GM21526 (cell line): ENCODE data around the gene RDH8.

Experiments
- ATAC-seq: cut with Tn5 transposase; IDR thresholded peaks from one replicate; pipeline ENCODE4 v1.9.1; 2021; ENCODE audit warnings: moderate library complexity; ENCODE audit not compliant: unreplicated experiment, low FRiP score

RDH8 gene

DNA sequence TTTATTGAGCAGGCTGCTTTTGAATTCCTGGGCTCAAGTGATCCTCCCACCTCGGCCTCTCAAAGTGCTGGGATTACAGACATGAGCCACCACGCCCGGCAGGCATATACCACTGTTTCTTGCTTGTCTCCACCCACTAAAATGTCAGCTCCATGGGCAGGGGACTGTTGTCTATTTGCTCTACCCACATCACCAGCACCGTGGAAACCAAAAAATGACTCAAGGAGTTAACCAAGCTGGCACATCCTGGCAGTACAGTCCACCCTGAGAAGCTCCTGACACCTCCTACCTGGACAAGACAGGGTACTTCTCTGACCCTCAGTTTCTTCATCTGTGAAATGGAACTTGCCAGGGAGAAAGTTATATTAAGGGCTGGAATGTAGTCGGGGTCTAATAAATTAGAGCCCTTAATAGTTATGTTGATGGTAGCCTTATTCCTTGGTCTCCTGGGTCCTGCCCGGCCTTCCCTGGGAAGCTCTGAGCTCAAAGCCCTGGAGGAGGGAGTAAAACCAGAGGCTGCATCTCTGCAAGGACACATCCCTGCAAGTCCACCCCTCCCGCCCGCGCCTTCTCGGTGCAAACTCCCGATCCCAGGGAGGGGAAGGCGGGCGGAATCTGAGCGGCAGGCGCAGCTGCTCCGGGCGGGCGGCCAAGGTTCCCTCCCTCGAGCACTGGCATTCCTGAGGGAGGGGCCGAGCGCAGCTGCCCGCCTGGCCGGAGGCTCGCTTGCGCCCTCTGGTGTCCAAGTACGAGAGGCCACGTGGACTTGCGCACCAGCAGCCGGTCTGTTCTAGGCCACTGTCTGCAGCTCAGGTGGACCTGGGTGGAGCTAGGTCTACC, 14.1 kb downstream of the RDH8 start:
- no peak for ATAC-seq

DNA sequence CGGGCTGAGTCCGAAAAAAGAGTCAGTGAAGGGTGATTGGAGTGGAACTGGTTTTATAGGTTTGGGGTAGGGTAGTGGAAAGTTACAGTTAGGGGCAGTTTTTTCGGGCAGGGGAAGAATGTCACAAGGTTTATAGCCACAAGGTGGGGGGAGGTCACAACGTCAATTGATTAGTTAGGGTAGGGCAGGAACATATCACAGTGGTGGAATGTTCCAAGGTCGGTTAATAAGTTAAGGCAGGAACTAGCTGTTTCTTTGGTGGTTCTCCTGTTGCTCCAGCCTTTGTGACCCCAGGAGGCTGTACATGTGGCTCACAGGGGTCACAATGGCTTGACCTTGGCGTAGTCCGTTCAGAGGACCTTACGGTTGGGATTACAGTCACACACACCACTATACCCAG, 20.3 kb downstream of the RDH8 start:
- ATAC-seq = no peak

DNA sequence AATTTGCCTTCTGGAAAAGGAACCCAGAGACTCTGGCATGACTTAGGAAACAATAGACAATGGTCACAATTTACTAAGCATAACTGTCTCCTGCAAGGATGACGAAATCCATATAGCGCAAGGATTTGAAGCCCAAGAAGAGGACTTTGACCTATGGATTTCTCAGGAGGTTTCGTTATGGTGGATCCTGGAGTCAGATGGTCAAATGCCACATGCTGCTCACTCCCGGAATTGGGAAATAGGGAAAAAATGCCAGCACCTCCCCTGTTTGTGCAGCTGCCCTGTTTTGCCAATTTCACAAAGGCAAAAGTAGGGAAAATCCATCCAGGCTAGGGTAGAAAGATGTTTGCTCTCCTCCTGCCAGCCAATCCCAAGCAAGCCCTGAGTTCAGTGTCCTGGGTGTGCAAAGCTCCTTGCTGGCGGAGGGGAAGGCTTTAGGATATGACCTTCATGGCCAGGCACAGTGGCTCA, 23.4 kb downstream of the RDH8 start:
- ATAC-seq = no peak

DNA sequence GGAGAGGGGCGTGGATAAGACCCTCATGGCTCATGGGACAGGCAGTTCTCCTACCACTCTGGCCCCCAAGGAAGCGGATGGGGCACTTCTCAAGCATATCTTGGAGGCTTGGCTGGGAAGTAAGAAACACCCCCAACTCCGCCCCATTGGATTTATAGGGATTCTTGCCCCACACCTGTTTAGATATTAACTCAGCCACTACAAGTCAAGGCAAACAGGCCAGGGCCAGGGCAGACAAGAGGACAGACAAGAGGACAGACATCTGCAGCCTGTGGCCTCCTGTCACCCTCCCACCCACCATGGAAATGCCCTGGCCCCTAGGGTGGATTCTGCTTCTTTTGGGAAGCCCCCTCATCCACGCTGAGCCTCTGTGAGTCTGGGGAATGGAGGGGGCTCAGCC, 24.1 kb downstream of the RDH8 start:
- no peak for ATAC-seq

DNA sequence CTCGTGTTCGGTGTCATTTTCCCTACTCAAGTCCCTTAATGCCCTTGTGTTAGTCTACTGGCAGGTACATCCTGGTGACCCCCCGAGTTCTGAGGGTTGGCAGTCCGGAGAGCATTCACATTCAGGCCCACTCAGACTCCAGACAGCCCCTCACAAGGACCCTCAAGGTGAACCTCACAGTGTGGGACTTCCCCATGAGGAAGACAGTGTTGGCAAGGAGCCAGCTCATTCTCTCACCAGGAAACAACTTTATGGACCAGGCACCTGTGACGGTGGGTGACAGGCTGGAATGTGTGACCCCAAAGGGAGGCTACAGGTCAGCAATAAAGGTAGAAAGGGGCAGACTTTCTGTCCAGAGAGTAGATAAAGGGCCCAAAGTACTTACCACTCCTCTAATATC, 24.5 kb downstream of the RDH8 start:
- ATAC-seq = no peak

DNA sequence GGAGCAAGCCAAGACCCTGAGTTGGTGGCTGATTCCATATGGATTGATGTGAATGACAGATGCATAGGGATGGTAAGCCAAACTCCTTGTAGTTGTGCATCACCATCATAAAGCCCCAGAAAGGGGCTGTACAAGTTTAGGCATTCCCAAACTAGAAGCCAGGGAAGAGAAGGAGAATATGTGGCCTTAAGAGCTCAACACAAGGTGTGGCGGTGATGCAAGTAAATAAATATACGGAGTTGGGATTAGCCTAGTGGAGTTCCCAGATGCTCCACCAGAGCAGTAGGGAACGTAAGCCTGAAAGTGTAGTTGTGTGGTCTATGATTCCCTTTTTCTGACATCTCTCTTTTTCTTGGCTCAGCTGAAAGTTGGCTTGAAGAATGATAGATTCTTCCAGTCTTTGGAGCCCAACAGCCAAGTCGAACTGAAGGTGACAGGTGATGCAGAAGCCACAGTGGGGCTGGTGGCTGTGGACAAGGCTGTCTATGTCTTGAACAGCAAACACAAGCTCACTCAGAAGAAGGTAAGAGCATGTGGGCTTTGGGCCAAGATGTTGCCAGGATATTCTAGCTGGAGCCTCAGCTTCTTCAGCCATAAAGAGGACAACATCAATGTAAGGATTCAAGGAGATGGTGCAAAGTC, 30.1 kb downstream of the RDH8 start:
- no peak for ATAC-seq

DNA sequence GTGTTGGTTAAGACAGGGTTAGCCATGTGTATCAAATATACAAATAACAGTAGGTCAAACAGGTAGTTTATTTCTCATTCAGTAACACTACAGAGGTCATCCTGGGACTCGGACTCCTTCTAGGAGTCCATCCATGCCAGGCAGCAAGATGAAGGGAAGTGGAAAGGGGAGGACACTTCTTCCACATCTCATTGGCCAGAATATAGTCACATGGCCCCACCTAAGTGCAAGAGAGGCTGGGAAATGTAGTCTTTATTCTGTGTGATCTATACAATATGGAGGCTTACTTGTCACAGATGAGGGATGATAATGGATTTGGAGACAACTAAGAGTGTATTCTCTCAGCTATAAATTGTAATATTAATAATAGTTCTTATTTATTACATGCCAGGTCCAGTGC, 31.1 kb downstream of the RDH8 start:
- no peak for ATAC-seq

DNA sequence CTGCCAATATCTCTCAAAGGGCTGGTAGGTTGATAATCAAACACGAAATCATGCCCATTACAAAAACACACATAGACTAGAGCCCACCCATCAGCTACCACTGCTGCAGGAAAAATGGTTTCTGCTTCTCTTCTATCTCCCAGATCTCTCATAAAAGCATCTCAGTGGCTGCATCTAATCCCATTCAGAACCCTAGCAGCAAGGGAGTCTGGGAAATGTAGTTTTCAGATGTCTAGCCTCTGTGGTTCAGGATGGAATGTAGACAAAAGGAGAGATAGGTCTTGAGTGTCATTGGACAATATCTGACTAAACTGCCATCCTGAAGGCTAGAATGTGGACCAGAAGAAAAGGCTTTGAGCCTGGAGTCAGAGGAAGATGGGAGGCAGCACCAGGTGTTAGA, 32.1 kb downstream of the RDH8 start:
- no peak for ATAC-seq

DNA sequence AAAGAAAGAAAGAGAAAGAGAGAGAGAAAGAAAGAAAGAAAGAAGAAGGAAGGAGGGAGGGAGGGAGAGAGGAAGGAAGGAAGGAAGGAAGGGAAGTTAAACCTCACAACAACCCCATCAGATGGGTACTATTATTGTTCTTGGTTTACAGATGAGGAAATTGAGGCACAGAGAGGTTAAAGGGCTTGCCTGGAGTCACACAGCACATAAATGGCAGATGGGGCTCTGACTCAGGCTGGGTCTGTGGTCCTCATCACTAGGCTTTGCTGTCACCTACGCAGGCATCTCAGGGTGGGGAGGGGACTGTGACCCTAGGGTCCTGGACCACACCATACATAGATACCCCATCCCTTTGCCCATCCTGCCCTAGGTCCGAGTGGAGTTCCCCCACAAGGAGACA, 36.3 kb downstream of the RDH8 start:
- no peak for ATAC-seq

DNA sequence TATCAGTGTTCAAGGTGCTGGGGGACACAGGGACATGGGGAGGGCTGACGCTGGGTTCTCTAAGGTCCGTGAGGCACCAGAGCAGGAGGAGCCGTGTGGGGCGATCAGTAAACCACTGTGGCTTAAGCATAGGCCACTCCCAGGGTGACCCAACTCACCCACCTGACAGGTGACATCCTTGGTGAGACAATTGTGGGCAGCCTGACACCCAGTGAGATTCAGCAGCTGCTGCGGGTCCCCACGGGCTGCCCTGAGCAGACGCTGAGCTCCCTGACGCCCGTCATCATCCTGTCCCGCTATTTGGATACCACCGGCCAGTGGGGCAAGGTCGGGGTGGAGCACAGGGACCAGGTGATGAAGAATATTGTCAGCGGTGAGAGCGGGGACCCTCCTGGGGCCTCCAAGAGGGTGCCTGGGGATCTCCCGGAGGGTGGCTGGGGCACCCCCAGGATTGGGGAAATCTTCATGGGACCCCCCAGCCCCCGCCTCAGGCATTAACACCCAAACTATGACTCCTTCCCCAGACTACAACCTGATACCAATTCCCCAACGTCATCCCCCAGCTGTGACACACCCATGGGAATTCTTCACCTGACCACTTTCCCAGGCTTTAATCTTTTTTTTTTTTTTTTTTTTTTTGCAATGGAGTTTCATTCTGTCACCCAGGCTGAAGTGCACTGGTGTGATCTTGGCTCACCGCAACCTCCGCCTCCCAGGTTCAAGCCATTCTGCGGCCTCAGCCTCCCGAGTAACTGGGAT, 39.5 kb downstream of the RDH8 start:
- ATAC-seq = no peak

DNA sequence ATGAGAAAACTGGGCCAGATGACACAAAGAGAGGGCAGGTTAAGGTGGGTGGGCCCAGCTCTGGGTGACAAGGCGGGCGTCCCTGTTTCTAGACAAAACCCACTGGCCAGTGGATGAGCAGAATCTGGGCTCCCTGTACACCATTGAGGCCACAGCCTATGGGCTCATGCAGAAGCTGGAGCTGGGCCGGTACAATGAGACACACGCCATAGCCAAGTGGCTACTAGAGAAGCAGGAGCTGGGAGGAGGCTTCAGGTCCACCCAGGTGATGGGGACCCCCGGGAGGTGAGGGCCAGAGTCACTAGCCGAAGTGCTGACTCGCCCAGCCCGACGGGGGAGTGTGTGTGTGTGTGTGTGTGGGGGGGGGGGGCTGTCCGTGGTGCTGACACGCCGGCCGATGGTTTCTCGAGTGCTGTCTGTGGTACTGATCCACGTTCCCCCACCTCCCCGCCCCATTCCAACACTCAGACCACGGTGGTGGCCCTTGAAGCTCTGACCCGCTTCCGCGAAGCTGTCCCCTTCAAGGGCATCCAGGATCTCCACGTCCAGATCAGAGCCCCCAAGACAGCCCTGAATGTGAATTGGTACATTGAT, 48.5 kb downstream of the RDH8 start:
- no peak for ATAC-seq

DNA sequence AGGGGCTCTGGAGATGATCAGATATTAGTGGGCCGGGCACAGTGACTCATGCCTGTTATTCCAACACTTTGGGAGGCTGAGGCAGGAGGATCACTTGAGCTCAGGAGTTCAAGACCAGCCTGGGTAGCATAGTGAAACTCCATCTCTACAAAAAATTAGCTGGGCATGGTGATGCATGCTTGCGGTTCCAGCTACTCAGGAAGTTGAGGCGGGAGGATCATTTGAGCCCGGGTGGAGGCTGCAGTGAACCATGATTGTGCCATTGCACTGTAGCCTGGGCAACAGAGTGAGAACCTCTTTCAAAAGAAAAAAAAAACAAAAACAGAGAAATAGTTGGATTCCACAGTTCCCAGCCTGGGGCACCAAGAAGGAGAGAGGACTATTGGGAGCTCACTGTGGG, 54.9 kb downstream of the RDH8 start:
- ATAC-seq = no peak

DNA sequence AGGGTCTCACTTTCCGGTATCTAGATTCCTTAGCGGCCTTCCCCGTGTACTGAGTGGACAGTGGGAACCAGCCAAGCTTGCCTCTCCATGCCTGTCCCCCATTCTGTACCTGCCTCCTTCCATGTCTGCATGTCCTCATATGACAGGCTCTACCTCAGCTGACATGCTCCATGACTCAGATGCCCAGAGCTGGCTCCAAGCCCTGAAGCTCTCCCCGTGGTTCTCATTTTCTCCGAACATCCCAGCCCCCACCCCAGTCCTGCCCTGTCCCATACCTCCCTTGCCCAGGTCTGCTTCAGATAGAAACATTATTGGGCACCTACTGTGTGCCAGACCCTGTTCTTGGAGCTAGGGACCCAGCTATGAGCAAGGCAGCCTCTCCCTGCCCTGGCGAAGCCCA, 55.8 kb downstream of the RDH8 start:
- no peak for ATAC-seq

DNA sequence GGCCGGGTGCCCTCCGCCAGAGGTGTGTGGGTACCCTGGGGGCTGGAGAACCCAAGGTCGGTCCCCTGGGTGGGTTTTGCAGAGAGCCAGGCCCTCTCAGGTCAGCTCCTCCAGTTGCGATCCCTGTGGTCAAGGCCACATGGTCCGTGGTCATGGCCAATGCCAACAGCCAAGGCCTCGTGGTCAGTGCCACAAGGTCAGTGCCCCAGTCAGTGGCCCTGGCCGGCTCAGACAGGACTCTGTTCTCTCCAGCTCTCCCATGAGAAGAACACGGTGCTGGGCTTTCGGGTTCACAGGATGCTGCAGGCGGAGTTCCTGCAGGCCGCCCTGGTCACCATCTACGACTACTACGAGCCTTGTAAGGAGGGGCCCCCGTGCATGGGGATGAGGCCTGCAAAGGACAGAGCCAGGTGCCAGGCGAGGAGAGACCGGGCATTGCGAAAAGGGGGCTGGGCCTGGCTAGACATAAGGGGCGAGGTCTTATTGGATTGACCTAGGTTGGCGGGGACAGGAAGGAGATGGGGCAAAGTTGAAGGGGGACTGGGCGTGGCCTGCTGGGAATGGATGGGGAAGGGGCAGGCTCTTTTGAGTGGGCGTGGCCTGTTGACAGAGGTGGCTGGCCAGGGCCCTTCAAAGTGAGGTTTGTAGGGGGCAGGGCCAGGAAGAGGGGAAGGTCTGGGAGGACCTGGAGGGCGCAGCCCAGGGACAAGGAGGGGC, 57.6 kb downstream of the RDH8 start:
- no peak for ATAC-seq
